Neural cell (in vitro differentiated cells): Measurements from ENCODE around the gene FRMD4A.

Experiments used
- EP300 ChIP-seq: fragments of 450-650 bp; conservative IDR thresholded peaks from 2 replicates; pipeline ENCODE4 v1.6.1; 2014; ENCODE audit warnings: antibody characterized with exemption, mild to moderate bottlenecking, moderate library complexity; ENCODE audit not compliant: poor library complexity, severe bottlenecking
- EZH2 ChIP-seq: fragments of 200-600, 300-800 bp; shearing (Covaris generic), sonication (generic); IDR thresholded peaks from 2 replicates; pipeline ENCODE4 v1.6.1; 2014; ENCODE audit warnings: antibody characterized with exemption, low read length, borderline replicate concordance, mild to moderate bottlenecking; ENCODE audit not compliant: insufficient read depth, poor library complexity, severe bottlenecking
- POLR2AphosphoS5 ChIP-seq: IDR thresholded peaks from 2 replicates; pipeline ENCODE4 v1.6.1; 2012
- RAD21 ChIP-seq: fragments of 450-650 bp; conservative IDR thresholded peaks from 2 replicates; pipeline ENCODE4 v1.6.1; 2014; ENCODE audit warnings: antibody characterized with exemption, mild to moderate bottlenecking, moderate library complexity
- TAF1 ChIP-seq: IDR thresholded peaks from 2 replicates; pipeline ENCODE4 v1.6.1; 2012; ENCODE audit warnings: low read depth
- TF ChIP-seq, protein P1 (sequence below): fragments of 450-650 bp; IDR thresholded peaks from 2 replicates; pipeline ENCODE4 v1.5.1; 2014; ENCODE audit warnings: antibody characterized with exemption, mild to moderate bottlenecking, moderate library complexity; ENCODE audit not compliant: poor library complexity, severe bottlenecking

DNA sequence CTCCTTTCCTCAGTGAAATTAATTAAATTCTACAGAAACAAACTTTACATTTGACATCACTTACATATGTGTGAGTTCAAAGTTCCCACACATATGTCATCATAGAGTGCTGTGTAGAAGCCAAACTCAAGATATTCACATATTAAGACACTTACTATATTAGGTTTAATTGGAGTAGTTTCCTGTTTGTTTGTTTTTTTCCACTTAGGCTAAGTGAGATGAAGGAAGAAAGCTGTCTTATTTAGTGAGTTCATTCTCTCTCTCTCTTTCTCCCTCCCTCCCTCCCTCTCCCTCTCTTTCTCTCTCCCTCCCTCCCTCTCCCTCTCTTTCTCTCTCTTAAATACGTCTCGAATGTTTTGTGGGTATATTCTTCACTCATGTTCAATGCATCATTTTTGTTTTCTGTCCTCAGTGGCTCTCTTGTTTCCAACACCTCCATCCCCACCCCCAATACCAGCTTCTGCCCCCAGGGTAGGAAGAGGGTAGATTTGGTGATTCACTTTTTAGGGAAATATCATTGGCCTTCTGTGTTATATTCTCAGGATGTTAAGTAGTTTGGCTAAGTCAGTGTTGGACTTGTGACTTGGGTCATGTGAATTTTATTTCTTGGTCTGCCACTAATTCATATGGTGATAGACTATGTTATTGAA is 262.0 kb downstream of the FRMD4A start:
- TF ChIP-seq, protein P1, sequence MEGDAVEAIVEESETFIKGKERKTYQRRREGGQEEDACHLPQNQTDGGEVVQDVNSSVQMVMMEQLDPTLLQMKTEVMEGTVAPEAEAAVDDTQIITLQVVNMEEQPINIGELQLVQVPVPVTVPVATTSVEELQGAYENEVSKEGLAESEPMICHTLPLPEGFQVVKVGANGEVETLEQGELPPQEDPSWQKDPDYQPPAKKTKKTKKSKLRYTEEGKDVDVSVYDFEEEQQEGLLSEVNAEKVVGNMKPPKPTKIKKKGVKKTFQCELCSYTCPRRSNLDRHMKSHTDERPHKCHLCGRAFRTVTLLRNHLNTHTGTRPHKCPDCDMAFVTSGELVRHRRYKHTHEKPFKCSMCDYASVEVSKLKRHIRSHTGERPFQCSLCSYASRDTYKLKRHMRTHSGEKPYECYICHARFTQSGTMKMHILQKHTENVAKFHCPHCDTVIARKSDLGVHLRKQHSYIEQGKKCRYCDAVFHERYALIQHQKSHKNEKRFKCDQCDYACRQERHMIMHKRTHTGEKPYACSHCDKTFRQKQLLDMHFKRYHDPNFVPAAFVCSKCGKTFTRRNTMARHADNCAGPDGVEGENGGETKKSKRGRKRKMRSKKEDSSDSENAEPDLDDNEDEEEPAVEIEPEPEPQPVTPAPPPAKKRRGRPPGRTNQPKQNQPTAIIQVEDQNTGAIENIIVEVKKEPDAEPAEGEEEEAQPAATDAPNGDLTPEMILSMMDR: no peak
- TF ChIP-seq TAF1 (no peak), EP300 (no peak), RAD21 (no peak), EZH2 (no peak), POLR2AphosphoS5 (no peak)
